ENCODE measurements around the gene TRIM65. TPM values are rescaled to one million over a fixed set of nuclear protein-coding genes. Genes with fewer than 3 reads are reported as not detected.
A peak's percentile ranks its signal among the peaks of the same experiment; 100 is the strongest.

The TRIM65 gene
- 10 to 100 TPM; 12.5 to 21.0 TPM for total RNA-seq

DNA sequence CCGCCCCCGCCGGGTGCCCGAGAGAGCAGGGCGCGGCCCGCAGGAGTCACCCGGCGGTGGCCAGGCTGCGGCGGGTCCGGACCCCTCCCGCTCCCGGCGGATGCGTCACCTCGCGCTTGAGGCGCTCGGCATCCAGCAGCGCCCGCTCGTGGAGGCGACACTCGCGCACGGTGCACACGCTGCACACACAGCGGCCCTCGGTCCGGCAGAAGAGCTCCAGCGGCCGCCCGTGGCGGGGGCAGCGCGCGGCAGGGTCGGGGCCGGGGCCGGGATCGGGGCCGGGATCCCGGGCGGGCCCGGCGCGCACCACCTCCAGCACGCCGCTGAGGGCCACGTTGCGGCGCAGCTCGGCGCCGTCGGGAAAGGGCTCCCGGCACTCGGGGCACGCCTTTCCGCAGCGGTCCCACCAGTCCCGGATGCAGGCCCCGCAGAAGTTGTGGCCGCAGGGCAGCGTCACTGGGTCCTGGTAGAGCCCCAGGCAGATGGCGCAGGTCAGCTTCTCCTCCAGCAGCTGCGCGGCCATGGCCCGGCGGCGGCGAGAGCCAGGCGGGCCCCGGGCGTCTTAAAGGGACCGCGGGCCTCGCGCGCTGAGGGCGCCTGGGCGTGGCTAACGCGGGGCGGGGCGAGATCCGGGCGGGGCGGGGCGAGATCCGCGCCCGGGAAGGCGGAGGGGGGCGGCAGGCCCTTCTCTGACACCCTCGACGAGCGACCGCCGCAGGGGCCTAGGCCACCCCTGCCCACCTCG lies at the start of gene TRIM65:
TRIM65 (minus strand) TSS at position 537 of the 745 bp plus-strand sequence; CDS start at position 523, 14 bp downstream.
- intact Hi-C loops (cut with DNase I), result no loop called here
- ATAC-seq, result peak; percentile 86
- Histone ChIP-seq H3K9me3 (no peaks in the 10 kb centered on the region), H3K36me3 (replicated peaks in 1 of 2; ENCODE audit: insufficient read depth in 1 of 2, low read depth in 2 of 2) (peaks cover 8 to 15% of the 10 kb centered on the region in 2 donors), H3K27me3 (no peaks in the 10 kb centered on the region), H3K4me3 (peak within 1 kb of the TSS; percentile 43 to 54), H3K4me1 (peaks cover 29% of the 10 kb centered on the region), H3K27ac (peak within 1 kb of the TSS; percentile 80 to 97 (median 96))
- WGBS, 2 donors, result 1% methylated on average over 58 of the region's 102 CpGs; no CpG with 5 or more reads in 1 of the 2 donors
- peak; percentile 82 to 87 (median 85) for TF ChIP-seq POLR2A (IDR thresholded peaks at IDR 0.05)
- peak in 3 of 7 experiments; percentile 36 to 52 (median 43) for TF ChIP-seq CTCF (IDR thresholded peaks at IDR 0.05)
- peak; percentile 81 to 89 (median 84) for DNase-seq

DNA sequence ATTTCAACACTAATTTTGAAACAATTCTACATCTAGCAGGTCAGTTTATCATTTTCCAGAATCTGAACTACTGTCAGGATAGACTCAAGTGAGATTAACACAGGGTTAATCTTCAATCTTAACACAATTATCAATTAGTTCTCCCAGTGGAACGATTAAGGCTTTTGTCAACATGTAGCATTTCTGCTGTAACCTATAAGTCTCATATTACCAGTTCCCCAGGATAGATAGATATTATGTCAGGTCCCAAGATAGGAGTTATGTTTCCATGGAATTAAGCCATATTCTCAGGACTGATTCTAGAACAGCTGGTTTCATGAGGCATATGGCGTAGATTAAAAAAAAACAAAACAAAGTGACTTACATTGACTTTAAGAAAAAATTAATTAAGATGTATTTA lies 48.5 kb upstream of the TRIM65 start:
- DNase-seq, result no peak
- ATAC-seq, result no peak
- no peaks in the 10 kb centered on the region for H3K27me3 ChIP-seq
- WGBS, 2 donors, result 26 to 32% methylated on average over 2 of the region's 2 CpGs
- H3K36me3 ChIP-seq (replicated peaks in 1 of 2; ENCODE audit: insufficient read depth in 1 of 2, low read depth in 2 of 2), result peaks cover under 1 to 25% of the 10 kb centered on the region in 2 donors
- H3K4me3 ChIP-seq, result no peak overlapping the region
- peak overlapping the region in 1 of 4 donors; percentile 15 for H3K27ac ChIP-seq
- no peaks in the 10 kb centered on the region for H3K9me3 ChIP-seq
- no peak for TF ChIP-seq POLR2A (IDR thresholded peaks at IDR 0.05)
- TF ChIP-seq CTCF (IDR thresholded peaks at IDR 0.05), result no peak
- H3K4me1 ChIP-seq, result peaks cover 18% of the 10 kb centered on the region
- intact Hi-C loops (cut with DNase I), result no loop called here

DNA sequence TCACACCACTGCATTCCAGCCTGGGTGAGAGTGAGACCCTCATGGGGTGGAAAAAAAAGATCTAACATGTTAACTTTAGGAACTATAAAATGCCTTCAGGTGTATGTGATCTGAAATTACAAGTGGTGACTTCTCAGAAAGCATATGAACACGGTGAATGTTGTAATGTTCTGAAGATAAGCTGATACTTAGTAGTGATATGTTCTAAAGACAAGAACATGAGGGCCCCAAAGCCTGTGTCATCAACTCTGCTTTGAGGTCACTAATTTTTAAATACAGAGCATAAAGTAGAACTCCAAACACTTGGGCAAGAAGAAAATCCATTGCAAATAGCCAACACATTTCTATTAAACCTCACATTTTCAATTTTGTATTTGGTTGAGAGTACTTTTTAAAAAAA lies 46.7 kb upstream of the TRIM65 start:
- H3K27ac ChIP-seq, result peak overlapping the region in 1 of 4 donors; percentile 38
- no peak for ATAC-seq
- WGBS, 2 donors, result 15 to 38% methylated on average over 1 of the region's 1 CpG

DNA sequence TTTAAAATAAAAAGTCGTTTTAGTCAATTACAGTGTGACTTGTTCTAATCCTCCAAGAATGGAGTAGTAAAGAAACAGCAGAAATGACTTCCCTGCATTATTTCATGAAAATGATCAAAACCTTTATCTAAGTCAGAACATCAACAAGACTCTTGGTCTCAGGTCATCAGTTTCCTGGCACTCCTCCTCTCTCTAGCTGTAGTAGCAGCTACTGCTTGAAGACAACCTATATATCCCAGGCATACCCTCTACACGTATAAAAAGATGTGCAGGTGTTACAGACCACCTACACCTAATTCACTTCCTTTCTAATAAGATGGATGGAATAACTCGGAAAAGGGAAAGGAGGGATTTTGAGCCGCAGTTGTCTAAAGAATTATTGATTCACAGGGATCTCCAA lies 45.7 kb upstream of the TRIM65 start:
- peaks cover 0 to 2% of the 10 kb centered on the region in 2 donors for H3K36me3 ChIP-seq (replicated peaks in 1 of 2; ENCODE audit: insufficient read depth in 1 of 2, low read depth in 2 of 2)
- TF ChIP-seq POLR2A (IDR thresholded peaks at IDR 0.05), result no peak
- no peak overlapping the region for H3K27ac ChIP-seq
- ATAC-seq (no peak), DNase-seq (no peak)
- H3K4me3 ChIP-seq, result no peak overlapping the region
- H3K27me3 ChIP-seq, result no peaks in the 10 kb centered on the region
- WGBS, 2 donors, result 91 to 94% methylated on average over 4 of the region's 4 CpGs
- H3K9me3 ChIP-seq, result no peaks in the 10 kb centered on the region
- peaks cover 22% of the 10 kb centered on the region for H3K4me1 ChIP-seq
- intact Hi-C loops (cut with DNase I), result no loop called here

More for the DNA sequence above, 46.7 kb upstream of the TRIM65 start:
- H3K4me3 ChIP-seq, result no peak overlapping the region
- no peaks in the 10 kb centered on the region for H3K27me3 ChIP-seq
- no peak for TF ChIP-seq POLR2A (IDR thresholded peaks at IDR 0.05)
- no peak for TF ChIP-seq CTCF (IDR thresholded peaks at IDR 0.05)
- peaks cover 0 to 10% of the 10 kb centered on the region in 2 donors for H3K36me3 ChIP-seq (replicated peaks in 1 of 2; ENCODE audit: insufficient read depth in 1 of 2, low read depth in 2 of 2)
- intact Hi-C loops (cut with DNase I), result no loop called here
- no peak for DNase-seq
- H3K9me3 ChIP-seq, result no peaks in the 10 kb centered on the region
- H3K4me1 ChIP-seq, result peaks cover 22% of the 10 kb centered on the region

DNA sequence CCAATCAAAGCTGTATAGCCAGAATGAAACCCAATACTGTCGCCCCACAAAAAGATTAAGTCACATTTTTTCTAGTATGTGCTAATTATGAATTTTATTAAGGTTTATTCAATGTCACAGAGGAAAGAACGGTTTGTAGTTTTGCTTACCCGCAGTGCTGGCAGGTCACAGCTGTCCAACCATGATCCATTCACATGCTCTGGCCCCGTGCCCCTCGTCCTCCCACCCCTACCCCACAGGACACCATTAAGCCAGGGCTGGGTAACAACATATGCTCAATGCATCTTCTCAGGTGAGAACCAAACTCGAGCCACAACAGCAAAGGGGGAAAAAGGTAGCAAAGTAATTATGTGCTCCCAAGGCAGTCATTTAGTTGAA lies 44.7 kb upstream of the TRIM65 start:
- H3K27me3 ChIP-seq, result no peaks in the 10 kb centered on the region
- no peak overlapping the region for H3K4me3 ChIP-seq
- intact Hi-C loops (cut with DNase I), result no loop called here
- TF ChIP-seq POLR2A (IDR thresholded peaks at IDR 0.05) (no peak), CTCF (IDR thresholded peaks at IDR 0.05) (no peak)
- H3K4me1 ChIP-seq, result peaks cover 22% of the 10 kb centered on the region
- DNase-seq (peak in 3 of 4 donors; percentile 30 to 48 (median 32)), ATAC-seq (no peak)
- no peaks in the 10 kb centered on the region for H3K9me3 ChIP-seq
- H3K27ac ChIP-seq, result peak overlapping the region in 3 of 4 donors; percentile 13 to 79 (median 74)
- 5 to 11% methylated on average over 6 of the region's 6 CpGs for WGBS, 2 donors
- no peaks in the 10 kb centered on the region for H3K36me3 ChIP-seq (replicated peaks in 1 of 2; ENCODE audit: insufficient read depth in 1 of 2, low read depth in 2 of 2)
